ENCODE results near the gene SFXN5.
"Not testable (repeated sequence)": the region's sequence is repeated elsewhere in the genome, so short reads cannot be mapped to it uniquely, and the experiment has no call there.

GRCh38 chr2:72907369-72907768 lies 164.1 kb downstream of the SFXN5 start:
- TF ChIP-seq CTCF (IDR thresholded peaks at IDR 0.05); SIN3A (IDR thresholded peaks at IDR 0.05; ENCODE audit: borderline replicate concordance, insufficient read depth, low read depth, low read length): not testable (repeated sequence)

Measured in Panc1 (cell line).